Adrenal gland (tissue), 12 donors: ENCODE results near the gene GNAT2. TPM values are rescaled to one million over a fixed set of nuclear protein-coding genes. Genes with fewer than 3 reads are reported as not detected.

ENCODE experiments used
- DNase-seq, 7 donors: peaks; one replicate each; pipeline ENCODE4 v3.0.0-alpha.2; 2019 to 2020
- H3K27ac ChIP-seq, 5 donors: fragments of 200-600 bp; sonication (generic) in 4 of 5; 1 replicate in 3 of 5; 2 replicates in 2 of 5; pipeline versions ENCODE4 v1.5.1 to v1.8.0; 2016 to 2020; ENCODE audit warnings: mild to moderate bottlenecking in 1 of 5
- H3K27me3 ChIP-seq: fragments of 200-600 bp; 2 replicates; pipeline ENCODE4 v1.8.0; 2021
- H3K36me3 ChIP-seq, 2 donors: fragments of 200-600 bp; replicated peaks in 1 of 2; 1 replicate in 1 of 2; 2 replicates in 1 of 2; pipeline versions ENCODE4 v1.5.1 to v1.8.0; 2018 to 2022
- H3K4me1 ChIP-seq, 2 donors: fragments of 200-600 bp; replicated peaks in 1 of 2; 1 replicate in 1 of 2; 2 replicates in 1 of 2; pipeline versions ENCODE4 v1.5.1 to v1.8.0; 2018 to 2021
- H3K4me3 ChIP-seq, 4 donors: fragments of 200-600 bp; sonication (generic) in 3 of 4; one replicate each; pipeline ENCODE4 v1.5.1; 2016 to 2018
- H3K9me3 ChIP-seq, 3 donors: fragments of 200-600 bp; sonication (generic) in 1 of 3; replicated peaks in 1 of 3; 1 replicate in 2 of 3; 2 replicates in 1 of 3; pipeline versions ENCODE4 v1.5.1 to v1.8.0; 2016 to 2021
- CTCF ChIP-seq, 6 experiments: fragments of 450-650 bp in 4 of 6; fragments of 200-600 bp in 2 of 6; sonication (generic) in 1 of 6; IDR thresholded peaks; 1 replicate in 5 of 6; 2 replicates in 1 of 6; pipeline versions ENCODE4 v1.5.1 to v1.8.0; 2016 to 2021; ENCODE audit warnings: antibody characterized with exemption in 6 of 6, mild to moderate bottlenecking in 2 of 6, moderate library complexity in 1 of 6
- POLR2A ChIP-seq, 2 donors: fragments of 450-650 bp; IDR thresholded peaks; one replicate each; pipeline ENCODE4 v1.6.1; 2017; ENCODE audit warnings: antibody characterized with exemption in 2 of 2, mild to moderate bottlenecking in 2 of 2, moderate library complexity in 1 of 2
- whole genome bisulfite sequencing, 4 donors: extraction: QIAGEN DNeasy Blood & Tissue Kit in 2 of 4; methylation state at CpG; one replicate each; pipeline versions ENCODE4 v1.1.5 to v1.1.7; 2013 to 2017; 5-methylcytosine and 5-hydroxymethylcytosine counted together
- intact Hi-C, 2 donors: fragments of 100-400 bp; cut with DNase I; formaldehyde crosslinking; loops; one replicate each; pipeline versions ENCODE4 v1.14.1 to v1.15.0; 2022 to 2023
- polyA plus RNA-seq, 3 donors: library from polyadenylated mRNA; stranded (reverse); fragments of 200-250 nt in 2 of 3; fragments of 350-450 nt in 1 of 3; fragmentation: Illumina TruSeq in 1 of 3; extraction: RNeasy Lipid Tissue Mini Kit (QIAGEN cat#74804) in 1 of 3; gene quantifications; one replicate each; pipeline ENCODE4 v1.2.3, GENCODE V29; 2013 to 2014
- total RNA-seq, 9 donors: library from RNA; depleted of rRNA in 4 of 9; stranded (reverse); fragments of >200 nt in 4 of 9; fragments of 120-200 nt in 1 of 9; fragmentation: NEBNext Ultra II Directional in 1 of 9; extraction: Animal tissue kit (Norgen Biotek cat#: 25700) in 1 of 9; gene quantifications; one replicate each; pipeline versions ENCODE4 v1.1.0 to v1.2.4, GENCODE V29; 2013 to 2023
- donor health status: healthy with polysubstance abuse.
- donor health status: Bipolar disorder and iron deficiency.
- donor health status: DM: yes; HTN: yes; CAD: no.
- donor health status: DM: no; HTN: no; CAD: no.
- donor health status: DM: no; HTN: no; CAD: no.
- donor health status: DM: yes; HTN: yes; CAD: no.

The GNAT2 gene
- total and polyA plus RNA-seq, 12 donors, result 0.22 to 0.95 (median 0.36) TPM; not detected in 7

DNA sequence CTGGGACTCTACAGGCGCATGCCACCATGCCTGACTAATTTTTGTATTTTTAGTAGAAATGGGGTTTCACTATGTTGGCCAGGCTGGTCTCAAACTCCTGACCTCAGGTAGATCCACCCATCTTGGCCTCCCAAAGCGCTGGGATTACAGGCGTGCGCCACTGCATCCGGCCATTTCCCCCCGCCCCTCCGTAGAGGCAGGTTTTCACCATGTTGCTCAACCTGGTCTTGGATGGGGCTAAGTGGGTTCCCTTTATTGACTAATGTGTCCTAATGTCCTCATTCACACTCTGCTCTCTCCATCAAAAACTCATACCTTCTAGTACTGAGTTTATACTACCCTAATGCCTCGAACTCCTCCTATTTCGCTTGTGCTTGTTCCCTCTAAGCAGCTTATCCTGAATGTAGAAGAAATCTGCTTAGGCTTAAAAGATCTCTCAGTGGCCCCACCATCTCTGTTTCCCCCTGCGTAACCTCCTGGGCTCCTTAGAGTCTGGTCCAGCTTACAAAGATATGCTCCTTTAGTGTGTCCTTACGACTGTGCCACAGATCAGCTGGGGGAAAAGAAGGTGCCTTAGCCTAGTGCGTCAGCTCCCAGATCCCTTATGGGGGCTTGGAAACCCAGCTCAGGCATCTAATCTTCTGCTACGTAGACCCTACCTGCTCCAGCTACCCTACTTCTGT lies 8.0 kb downstream of the GNAT2 start:
- no peak overlapping the region for H3K4me3 ChIP-seq
- no peaks in the 10 kb centered on the region for H3K36me3 ChIP-seq
- WGBS, 4 donors, result 92 to 94% (median 93%) methylated on average over 13 of the region's 13 CpGs
- no peaks in the 10 kb centered on the region for H3K27me3 ChIP-seq
- intact Hi-C loops, result no loop called here
- H3K9me3 ChIP-seq, result no peaks in the 10 kb centered on the region
- DNase-seq, result no peak
- no peaks in the 10 kb centered on the region for H3K4me1 ChIP-seq
- no peak overlapping the region for H3K27ac ChIP-seq
- TF ChIP-seq POLR2A (IDR thresholded peaks at IDR 0.05) (no peak), CTCF (IDR thresholded peaks at IDR 0.05) (no peak)

DNA sequence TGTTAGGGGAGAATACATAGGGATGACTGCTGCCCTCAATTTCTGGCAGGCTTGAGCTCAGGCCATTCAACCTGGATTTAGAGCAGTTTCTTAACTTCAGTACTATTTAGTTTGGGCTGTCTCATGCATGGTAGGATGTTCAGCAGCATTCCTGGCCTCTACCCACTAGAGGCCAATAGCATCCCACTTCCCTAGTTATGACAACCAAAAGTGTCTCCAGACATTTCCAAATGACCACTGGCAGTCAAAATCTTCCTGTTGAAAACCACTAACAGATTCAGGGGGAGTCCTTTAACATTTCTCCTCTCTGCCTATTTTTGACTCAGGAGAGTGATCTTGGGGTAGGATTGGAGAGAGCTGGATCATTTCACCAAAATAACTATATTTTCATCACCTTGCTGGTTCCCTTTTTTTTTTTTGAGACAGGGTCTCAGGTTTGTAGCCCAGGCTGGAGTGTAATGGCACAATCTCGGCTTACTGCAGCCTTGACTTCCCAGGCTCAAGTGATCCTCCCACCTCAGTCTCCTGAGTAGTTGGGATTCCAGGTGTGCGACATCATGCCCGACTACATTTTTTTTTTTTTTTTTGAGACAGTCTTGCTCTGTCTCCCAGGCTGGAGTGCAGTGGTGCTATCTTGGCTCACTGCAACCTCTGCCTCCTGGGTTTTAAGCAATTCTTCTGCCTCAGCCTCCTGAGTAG lies 8.7 kb downstream of the GNAT2 start:
- no peak for DNase-seq
- WGBS, 4 donors, result 69 to 92% (median 76%) methylated on average over 3 of the region's 3 CpGs
- intact Hi-C loops, result no loop called here
- H3K36me3 ChIP-seq, result no peaks in the 10 kb centered on the region
- TF ChIP-seq CTCF (IDR thresholded peaks at IDR 0.05) (no peak), POLR2A (IDR thresholded peaks at IDR 0.05) (no peak)
- no peaks in the 10 kb centered on the region for H3K27me3 ChIP-seq
- no peaks in the 10 kb centered on the region for H3K9me3 ChIP-seq
- H3K4me3 ChIP-seq, result no peak overlapping the region
- no peak overlapping the region for H3K27ac ChIP-seq
- no peaks in the 10 kb centered on the region for H3K4me1 ChIP-seq

- no peaks in the 10 kb centered on the region for H3K9me3 ChIP-seq
- intact Hi-C loops, result no loop called here
- 86 to 99% (median 94%) methylated on average over 3 of the region's 3 CpGs for WGBS, 4 donors
These were observed 9.5 kb downstream of the GNAT2 start for GRCh38 chr1:109609881-109610280.

DNA sequence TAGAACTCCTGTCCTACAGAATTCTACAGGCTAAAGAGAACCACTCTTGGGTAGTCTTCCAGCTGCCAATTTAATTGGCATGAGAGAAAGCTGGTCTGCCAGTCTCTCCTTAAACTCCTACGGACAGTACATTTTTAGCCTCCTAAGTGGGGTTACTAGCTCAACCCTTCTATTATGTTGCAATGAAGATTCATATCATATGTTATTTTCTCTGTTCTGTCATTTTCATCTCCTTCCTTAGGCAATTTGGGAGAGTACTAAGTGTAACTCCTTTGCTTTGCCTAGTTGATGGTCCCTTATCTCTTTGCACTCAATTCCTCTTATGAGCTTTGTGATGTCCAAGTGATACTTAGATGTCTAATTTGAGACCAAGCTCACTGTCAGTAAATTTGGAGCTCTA lies 14.0 kb downstream of the GNAT2 start:
- H3K4me3 ChIP-seq, result no peak overlapping the region
- no peaks in the 10 kb centered on the region for H3K27me3 ChIP-seq
- TF ChIP-seq POLR2A (IDR thresholded peaks at IDR 0.05) (no peak), CTCF (IDR thresholded peaks at IDR 0.05) (no peak)
- no peaks in the 10 kb centered on the region for H3K9me3 ChIP-seq
- H3K4me1 ChIP-seq, result no peaks in the 10 kb centered on the region
- no peaks in the 10 kb centered on the region for H3K36me3 ChIP-seq
- no peak overlapping the region for H3K27ac ChIP-seq
- intact Hi-C loops, result no loop called here
- 79 to 97% (median 90%) methylated on average over 1 of the region's 1 CpG for WGBS, 4 donors
- DNase-seq, result no peak

More at GRCh38 chr1:109609881-109610280, 9.5 kb downstream of the GNAT2 start:
- TF ChIP-seq POLR2A (IDR thresholded peaks at IDR 0.05), result no peak
- TF ChIP-seq CTCF (IDR thresholded peaks at IDR 0.05), result no peak
- H3K4me3 ChIP-seq, result no peak overlapping the region
- no peak overlapping the region for H3K27ac ChIP-seq
- H3K36me3 ChIP-seq, result no peaks in the 10 kb centered on the region
- no peaks in the 10 kb centered on the region for H3K27me3 ChIP-seq
- H3K4me1 ChIP-seq, result no peaks in the 10 kb centered on the region
- DNase-seq, result no peak
